Measurements from ENCODE around the gene ADAM11.

DNA sequence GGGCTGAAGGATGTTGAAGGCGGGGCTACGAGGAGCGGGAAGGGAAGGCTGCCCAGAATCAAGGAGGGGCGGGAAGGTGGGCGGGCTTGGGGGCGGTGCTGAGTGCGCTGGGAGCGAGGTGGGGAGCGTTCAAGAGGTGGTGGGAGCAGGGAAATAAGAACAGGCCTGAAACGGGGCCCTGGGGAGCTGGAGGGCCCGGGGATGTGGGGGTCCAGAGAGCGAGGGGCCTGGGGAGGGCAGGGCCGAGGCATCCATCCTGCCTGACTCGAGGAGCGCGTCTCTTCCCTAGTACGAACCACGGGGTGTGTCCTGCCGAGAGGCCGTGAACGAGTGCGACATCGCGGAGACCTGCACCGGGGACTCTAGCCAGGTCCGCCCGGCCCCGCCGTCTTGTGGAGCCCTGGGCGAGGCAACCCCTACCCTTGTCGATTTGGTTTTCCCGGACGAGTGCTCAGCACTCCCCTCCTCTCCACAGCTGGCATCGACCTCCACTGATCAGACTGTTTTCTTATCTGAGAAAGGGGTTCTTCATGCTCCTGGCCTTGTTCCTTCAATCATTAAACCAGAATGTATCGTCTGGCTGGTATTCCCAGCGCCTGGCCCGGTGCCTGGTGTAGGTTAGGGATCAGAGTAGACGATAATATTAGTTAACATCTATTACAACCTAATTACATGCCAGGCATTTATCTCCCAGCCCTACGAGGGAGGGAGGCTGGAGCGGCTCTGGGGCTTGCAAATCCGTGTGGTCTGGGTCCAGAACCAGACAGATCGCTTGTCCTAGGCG is 17.2 kb downstream of the ADAM11 start:
- no peak for TF ChIP-seq EZH2 (IDR thresholded peaks at IDR 0.05; ENCODE audit: insufficient read depth, poor library complexity, severe bottlenecking)
- TF ChIP-seq EZH2phosphoT487 (IDR thresholded peaks at IDR 0.05; ENCODE audit: insufficient read depth, low read depth) = no peak

All from GM23248 (cell line).